HEK293T (cell line): ENCODE results near the gene XRCC5.

Source experiments
- CTCF ChIA-PET: fragments of 350-600 bp; formaldehyde crosslinking; extraction: SDS; loops from one replicate; lab custom pipeline; 2021; ENCODE audit warnings: antibody characterized with exemption, inconsistent platforms; lab: Yijun Ruan, JAX
- POLR2A ChIA-PET: fragments of 350-600 bp; formaldehyde crosslinking; extraction: SDS; loops from one replicate; lab custom pipeline; 2020; ENCODE audit warnings: antibody characterized with exemption, inconsistent platforms; lab: Yijun Ruan, JAX
- DNase-seq: peaks from one replicate; pipeline ENCODE4 v3.0.0; 2012; ENCODE audit warnings: mixed read lengths; ENCODE audit errors: extremely low spot score
- ARNT ChIP-seq: fragments of 450-650 bp; IDR thresholded peaks from 2 replicates; pipeline ENCODE4 v1.6.1; 2017; ENCODE audit warnings: mild to moderate bottlenecking
- BHLHE40 ChIP-seq: fragments of 450-650 bp; IDR thresholded peaks from 2 replicates; pipeline ENCODE4 v1.6.1; 2016; ENCODE audit warnings: mild to moderate bottlenecking, moderate library complexity, borderline replicate concordance
- CTBP1 ChIP-seq: fragments of 450-650 bp; IDR thresholded peaks from 2 replicates; pipeline ENCODE4 v1.6.1; 2016; ENCODE audit warnings: borderline replicate concordance
- ELF4 ChIP-seq: fragments of 450-650 bp; IDR thresholded peaks from 2 replicates; pipeline ENCODE4 v1.6.1; 2017; ENCODE audit warnings: antibody characterized with exemption
- FOXA1 ChIP-seq: fragments of 450-650 bp; IDR thresholded peaks from 2 replicates; pipeline ENCODE4 v1.6.1; 2016; ENCODE audit warnings: mild to moderate bottlenecking
- FOXK2 ChIP-seq: fragments of 450-650 bp; IDR thresholded peaks from 2 replicates; pipeline ENCODE4 v1.6.1; 2016; ENCODE audit warnings: mild to moderate bottlenecking
- FOXM1 ChIP-seq: fragments of 450-650 bp; IDR thresholded peaks from 2 replicates; pipeline ENCODE4 v1.6.1; 2017; ENCODE audit warnings: mild to moderate bottlenecking, borderline replicate concordance
- HDGF ChIP-seq: fragments of 450-650 bp; IDR thresholded peaks from 2 replicates; pipeline ENCODE4 v1.6.1; 2017; ENCODE audit warnings: antibody characterized with exemption, borderline replicate concordance
- L3MBTL2 ChIP-seq: fragments of 450-650 bp; conservative IDR thresholded peaks from 2 replicates; pipeline ENCODE4 v1.6.1; 2016; ENCODE audit warnings: mild to moderate bottlenecking
- LEF1 ChIP-seq: fragments of 450-650 bp; IDR thresholded peaks from 2 replicates; pipeline ENCODE4 v1.6.1; 2017; ENCODE audit warnings: mild to moderate bottlenecking, borderline replicate concordance
- NFRKB ChIP-seq: fragments of 450-650 bp; IDR thresholded peaks from 2 replicates; pipeline ENCODE4 v1.6.1; 2016; ENCODE audit warnings: mild to moderate bottlenecking, moderate library complexity
- PKNOX1 ChIP-seq: fragments of 450-650 bp; IDR thresholded peaks from 2 replicates; pipeline ENCODE4 v1.6.1; 2016
- SP1 ChIP-seq: fragments of 450-650 bp; IDR thresholded peaks from 2 replicates; pipeline ENCODE4 v1.6.1; 2017
- SUZ12 ChIP-seq: fragments of 450-650 bp; IDR thresholded peaks from 2 replicates; pipeline ENCODE4 v1.6.1; 2016; ENCODE audit warnings: mild to moderate bottlenecking
- TARDBP ChIP-seq: fragments of 450-650 bp; IDR thresholded peaks from 2 replicates; pipeline ENCODE4 v1.6.1; 2016
- ZNF384 ChIP-seq: fragments of 450-650 bp; IDR thresholded peaks from 2 replicates; pipeline ENCODE4 v1.6.1; 2016

XRCC5 gene

GRCh38 chr2:216113572-216113971, 4.4 kb downstream of the XRCC5 start:
- ChIA-PET POLR2A (no interaction called here), CTCF (no interaction called here)
- DNase-seq, result no peak
- TF ChIP-seq FOXA1, result no peak
- no peak for TF ChIP-seq CTBP1
- no peak for TF ChIP-seq FOXM1
- no peak for TF ChIP-seq HDGF
- TF ChIP-seq L3MBTL2, result no peak
- TF ChIP-seq TARDBP, result no peak
- no peak for TF ChIP-seq SP1
- TF ChIP-seq PKNOX1, result no peak
- TF ChIP-seq ARNT, result no peak
- no peak for TF ChIP-seq BHLHE40
- TF ChIP-seq ELF4, result no peak
- no peak for TF ChIP-seq SUZ12
- TF ChIP-seq NFRKB, result no peak

GRCh38 chr2:216114382-216114713, 5.2 kb downstream of the XRCC5 start:
- no peak for DNase-seq
- TF ChIP-seq L3MBTL2, result 0 out of 2 replicates have a peak, but pooled peaks have one; percentile 7
- no peak for TF ChIP-seq SUZ12
- POLR2A ChIA-PET, result interaction anchor here (0.9 kb wide), 1 partner anchor 53 kb away, joined by 3 read pairs; no protein-coding TSS in a partner anchor
- CTCF ChIA-PET, result interaction anchor here (0.6 to 1.1 kb wide), 10 partner anchors 9 to 1271 kb away, joined by 3 to 10 read pairs (median 3); no protein-coding TSS in a partner anchor

- peak; percentile 98 for DNase-seq
- ChIA-PET POLR2A (interaction anchor here (0.9 kb wide), 1 partner anchor 52 kb away, joined by 3 read pairs; no protein-coding TSS in a partner anchor), CTCF (interaction anchor here (0.6 to 1.1 kb wide), 10 partner anchors 8 to 1270 kb away, joined by 3 to 10 read pairs (median 3); no protein-coding TSS in a partner anchor)
- TF ChIP-seq NFRKB, result peak; percentile 49; the same call in 1 of the 2 replicates
- 0 out of 2 replicates have a peak, but pooled peaks have one; percentile 5 for TF ChIP-seq L3MBTL2
- no peak for TF ChIP-seq FOXK2
These were observed 5.8 kb downstream of the XRCC5 start for GRCh38 chr2:216114714-216115531.

GRCh38 chr2:216116418-216116817, 7.3 kb downstream of the XRCC5 start:
- POLR2A ChIA-PET, result no interaction called here
- no peak for DNase-seq
- TF ChIP-seq NFRKB (no peak), ZNF384 (no peak), FOXA1 (no peak), BHLHE40 (no peak), LEF1 (no peak), TARDBP (no peak), ELF4 (no peak), L3MBTL2 (no peak)
- CTCF ChIA-PET, result no interaction called here

GRCh38 chr2:216117561-216118340, 8.6 kb downstream of the XRCC5 start:
- ChIA-PET POLR2A (no interaction called here), CTCF (no interaction called here)
- DNase-seq, result no peak
- TF ChIP-seq SUZ12 (no peak), LEF1 (no peak), NFRKB (no peak), CTBP1 (no peak), PKNOX1 (no peak), FOXA1 (no peak), HDGF (no peak), FOXM1 (no peak), BHLHE40 (no peak), FOXK2 (no peak), ELF4 (no peak)

GRCh38 chr2:216118474-216118873, 9.3 kb downstream of the XRCC5 start:
- ChIA-PET POLR2A (no interaction called here), CTCF (no interaction called here)
- no peak for DNase-seq
- TF ChIP-seq ARNT, result no peak

GRCh38 chr2:216119146-216119545, 10.0 kb downstream of the XRCC5 start:
- POLR2A ChIA-PET, result no interaction called here
- no peak for DNase-seq
- TF ChIP-seq FOXM1, result no peak
- TF ChIP-seq BHLHE40, result no peak
- no peak for TF ChIP-seq L3MBTL2
- no peak for TF ChIP-seq ZNF384
- TF ChIP-seq PKNOX1, result no peak
- TF ChIP-seq FOXK2, result no peak
- no peak for TF ChIP-seq TARDBP
- CTCF ChIA-PET, result no interaction called here
